ENCODE measurements around the gene CAMTA2.
"Not testable (repeated sequence)": the region's sequence is repeated elsewhere in the genome, so short reads cannot be mapped to it uniquely, and the experiment has no call there.

The CAMTA2 gene

GRCh38 chr17:4986951-4987766 lies at the start of gene CAMTA2:
Gene CAMTA2 (minus strand): TSS chr17:4987675. CDS start chr17:4986222, 1,453 bp downstream.
- DNase-seq: peak; percentile 88

GRCh38 chr17:5035315-5035714 lies 47.8 kb upstream of the CAMTA2 start, which contains the start of gene SLC52A1:
Gene SLC52A1 (minus strand): TSS chr17:5035426. CDS start chr17:5034606, 820 bp downstream.
- no peak for DNase-seq

GRCh38 chr17:5034651-5035050 lies 47.2 kb upstream of the CAMTA2 start:
- no peak for DNase-seq

- DNase-seq: no peak
Measured at GRCh38 chr17:5034063-5034462, 46.6 kb upstream of the CAMTA2 start.

- DNase-seq: no peak
Measured at GRCh38 chr17:5033352-5034015, 46.0 kb upstream of the CAMTA2 start.

GRCh38 chr17:5032865-5033264 lies 45.4 kb upstream of the CAMTA2 start:
- DNase-seq: no peak

- DNase-seq: peak; percentile 88
Measured at GRCh38 chr17:5031365-5032082, 44.0 kb upstream of the CAMTA2 start.

GRCh38 chr17:5030168-5030567 lies 42.7 kb upstream of the CAMTA2 start:
- not testable (repeated sequence) for DNase-seq

GRCh38 chr17:5027916-5028315 lies 40.4 kb upstream of the CAMTA2 start:
- DNase-seq: no peak

GRCh38 chr17:5027299-5027698 lies 39.8 kb upstream of the CAMTA2 start:
- DNase-seq: no peak

GRCh38 chr17:5024604-5025003 lies 37.1 kb upstream of the CAMTA2 start:
- DNase-seq: no peak

GRCh38 chr17:5023588-5024147 lies 36.2 kb upstream of the CAMTA2 start:
- DNase-seq: no peak

- DNase-seq: no peak
Measured at GRCh38 chr17:5022171-5022711, 34.8 kb upstream of the CAMTA2 start.

GRCh38 chr17:5020502-5021023 lies 33.1 kb upstream of the CAMTA2 start:
- no peak for DNase-seq

GRCh38 chr17:5019475-5019956 lies 32.0 kb upstream of the CAMTA2 start:
- peak; percentile 41 for DNase-seq

- no peak for DNase-seq
Measured at GRCh38 chr17:5014357-5014756, 26.9 kb upstream of the CAMTA2 start.

- no peak for DNase-seq
Measured at GRCh38 chr17:5011928-5012327, 24.5 kb upstream of the CAMTA2 start.

GRCh38 chr17:5003214-5003867 lies 15.9 kb upstream of the CAMTA2 start:
- no peak for DNase-seq

- no peak for DNase-seq
Measured at GRCh38 chr17:5002121-5002788, 14.8 kb upstream of the CAMTA2 start.

- no peak for DNase-seq
Measured at GRCh38 chr17:5000237-5000639, 12.8 kb upstream of the CAMTA2 start.

GRCh38 chr17:4999430-5000093 lies 12.1 kb upstream of the CAMTA2 start:
- DNase-seq: no peak
